Measurements from ENCODE around the gene PKNOX2.

PKNOX2 gene

DNA sequence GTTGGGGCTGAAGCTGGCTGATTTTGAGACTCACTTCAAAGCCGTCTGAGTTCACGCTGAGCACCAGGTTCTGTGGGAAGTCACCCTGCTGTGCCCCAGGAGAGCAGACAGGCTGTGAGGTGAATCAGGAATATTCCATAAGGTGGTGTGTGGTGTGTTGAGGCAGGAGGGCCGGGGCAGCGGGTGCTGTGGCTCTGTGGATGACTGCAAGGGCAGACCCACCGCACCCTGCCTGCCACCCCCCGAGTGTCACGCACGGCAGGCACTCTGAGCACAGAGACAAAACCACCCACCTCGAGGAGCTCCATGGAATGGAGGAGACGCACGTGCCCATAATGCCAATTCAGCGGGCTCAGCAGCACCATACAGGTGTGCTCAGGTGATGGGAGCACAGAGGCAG lies 147.8 kb downstream of the PKNOX2 start:
- Histone ChIP-seq H3K9me3 (ENCODE audit: low read length) (no peaks in the 10 kb centered on the region), H3K27me3 (ENCODE audit: control insufficient read depth in 1 of 2, insufficient read depth in 2 of 2, low read length in 2 of 2) (no peaks in the 10 kb centered on the region), H3K27ac (ENCODE audit: low read depth, low read length) (no peak overlapping the region), H3K36me3 (ENCODE audit: insufficient read depth, low read length) (no peaks in the 10 kb centered on the region), H3K4me1 (ENCODE audit: insufficient read depth, low read length) (peaks cover 18% of the 10 kb centered on the region), H3K4me3 (ENCODE audit: low read depth in 1 of 2, low read length in 2 of 2) (no peak overlapping the region), H3K9ac (ENCODE audit: low read length) (no peak overlapping the region)

DNA sequence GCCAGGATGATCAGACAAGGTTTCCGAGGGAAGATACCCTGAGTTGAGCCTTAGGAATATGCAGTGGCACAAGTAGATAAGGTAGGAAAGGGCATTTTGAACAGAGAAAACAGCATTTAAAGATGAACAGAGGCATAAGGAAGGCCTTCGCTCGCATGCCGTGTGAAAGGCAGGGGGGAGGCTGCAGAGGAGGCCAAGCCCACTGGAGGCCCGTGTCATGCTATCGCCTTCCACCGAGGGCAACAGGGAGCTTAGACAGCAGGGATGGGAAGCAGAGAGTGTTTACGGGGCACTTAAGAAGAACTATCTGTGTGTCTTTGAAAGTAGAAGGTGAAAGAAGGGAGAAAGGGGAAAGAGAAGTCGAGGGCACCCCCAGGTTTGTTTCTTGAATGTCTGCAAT lies 148.3 kb downstream of the PKNOX2 start:
- Histone ChIP-seq H3K4me3 (ENCODE audit: low read depth in 1 of 2, low read length in 2 of 2) (no peak overlapping the region), H3K4me1 (ENCODE audit: insufficient read depth, low read length) (peaks cover 18% of the 10 kb centered on the region), H3K9me3 (ENCODE audit: low read length) (no peaks in the 10 kb centered on the region), H3K27ac (ENCODE audit: low read depth, low read length) (no peak overlapping the region), H3K27me3 (ENCODE audit: control insufficient read depth in 1 of 2, insufficient read depth in 2 of 2, low read length in 2 of 2) (no peaks in the 10 kb centered on the region), H3K9ac (ENCODE audit: low read length) (no peak overlapping the region), H3K36me3 (ENCODE audit: insufficient read depth, low read length) (no peaks in the 10 kb centered on the region)

DNA sequence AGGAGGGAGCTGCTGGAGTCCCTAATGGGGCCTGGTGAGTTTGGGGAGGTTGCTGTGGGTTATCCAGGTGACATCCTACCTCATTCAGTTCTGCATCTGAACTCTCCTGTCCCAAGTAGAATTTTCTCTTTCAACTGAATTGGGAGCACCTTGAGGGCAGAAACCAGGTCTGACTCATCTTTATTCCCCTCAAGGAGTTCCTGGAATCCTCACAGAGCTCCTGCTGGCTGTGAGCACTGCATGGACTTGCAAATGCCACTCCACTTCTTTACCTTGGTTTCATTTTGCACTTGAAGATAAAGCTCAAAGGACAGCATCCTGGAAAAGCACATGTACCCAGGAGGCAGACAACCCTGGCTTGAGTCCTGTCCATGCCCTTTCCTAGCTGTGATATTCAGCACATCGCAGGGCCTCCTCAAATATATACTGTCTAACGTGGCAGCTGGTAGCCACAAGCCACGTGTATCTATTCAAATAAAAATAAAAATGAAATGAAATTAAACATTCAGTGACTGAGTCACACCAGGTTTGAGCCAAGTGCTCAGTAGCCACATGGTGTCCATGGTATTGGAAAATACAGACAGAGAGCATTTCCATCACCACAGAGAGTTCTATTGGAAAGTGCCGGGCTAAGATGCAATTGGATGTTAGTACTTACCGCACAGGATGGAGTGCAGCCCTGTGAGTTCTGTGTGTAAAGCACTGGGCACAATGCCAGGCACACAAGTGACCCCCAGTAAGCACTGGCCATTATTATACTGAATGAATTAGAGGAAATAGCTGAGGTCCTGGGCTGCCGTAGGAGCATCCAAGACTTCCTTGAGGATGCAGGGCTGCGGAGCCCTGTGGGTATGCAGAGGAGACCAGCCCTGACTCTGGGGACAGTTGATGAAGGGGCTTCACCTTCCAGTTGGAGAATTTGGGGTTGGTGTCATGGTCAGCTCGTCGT lies 149.0 kb downstream of the PKNOX2 start:
- Histone ChIP-seq H3K27ac (ENCODE audit: low read depth, low read length) (no peak overlapping the region), H3K9me3 (ENCODE audit: low read length) (no peaks in the 10 kb centered on the region), H3K4me1 (ENCODE audit: insufficient read depth, low read length) (peaks cover 18% of the 10 kb centered on the region), H3K27me3 (ENCODE audit: control insufficient read depth in 1 of 2, insufficient read depth in 2 of 2, low read length in 2 of 2) (no peaks in the 10 kb centered on the region), H3K36me3 (ENCODE audit: insufficient read depth, low read length) (no peaks in the 10 kb centered on the region), H3K4me3 (ENCODE audit: low read depth in 1 of 2, low read length in 2 of 2) (no peak overlapping the region), H3K9ac (ENCODE audit: low read length) (no peak overlapping the region)

DNA sequence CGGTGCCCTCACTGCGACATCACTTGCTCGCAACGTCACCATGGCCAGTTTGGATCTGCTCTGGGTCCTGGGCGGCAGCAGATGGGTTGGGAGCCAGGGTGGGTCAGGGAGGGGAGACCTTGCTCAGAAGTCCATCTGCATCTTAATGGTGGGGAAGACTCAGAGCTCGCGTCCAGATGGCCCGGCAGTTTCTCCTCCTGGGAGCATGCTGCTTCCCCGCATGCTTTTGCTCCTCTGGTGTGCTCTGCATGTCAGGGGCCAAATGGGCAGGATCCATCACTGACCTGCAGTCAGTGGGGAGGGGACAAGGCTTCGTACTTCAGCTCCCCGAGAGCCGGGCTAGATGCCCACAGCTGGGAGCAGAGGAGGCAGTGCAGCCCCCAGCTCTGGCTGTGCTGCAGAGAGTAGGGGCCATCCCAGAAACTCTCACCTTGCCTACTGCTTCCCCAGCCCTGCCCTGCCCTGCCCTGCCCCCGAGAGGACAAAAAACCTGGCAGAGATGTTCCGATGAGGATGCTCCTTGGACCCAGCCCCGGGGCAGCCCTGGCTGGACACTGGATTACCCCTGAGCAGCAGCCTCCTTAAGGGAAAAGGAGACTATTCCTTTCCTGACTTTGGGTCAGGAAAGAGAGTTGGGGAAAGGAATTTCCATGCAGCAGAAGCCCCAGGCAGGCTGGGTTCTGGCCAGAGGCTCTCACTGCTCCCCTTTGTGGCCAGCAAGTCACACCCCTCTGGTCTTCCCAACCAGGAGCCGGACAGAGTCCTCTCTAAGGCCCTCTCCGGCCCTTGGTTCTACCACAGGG lies 149.9 kb downstream of the PKNOX2 start:
- H3K36me3 ChIP-seq (ENCODE audit: insufficient read depth, low read length) = no peaks in the 10 kb centered on the region
- no peak overlapping the region for H3K4me3 ChIP-seq (ENCODE audit: low read depth in 1 of 2, low read length in 2 of 2)
- H3K9ac ChIP-seq (ENCODE audit: low read length) = no peak overlapping the region
- H3K27ac ChIP-seq (ENCODE audit: low read depth, low read length) = no peak overlapping the region
- H3K27me3 ChIP-seq (ENCODE audit: control insufficient read depth in 1 of 2, insufficient read depth in 2 of 2, low read length in 2 of 2) = no peaks in the 10 kb centered on the region
- H3K9me3 ChIP-seq (ENCODE audit: low read length) = no peaks in the 10 kb centered on the region
- peaks cover 18% of the 10 kb centered on the region for H3K4me1 ChIP-seq (ENCODE audit: insufficient read depth, low read length)

DNA sequence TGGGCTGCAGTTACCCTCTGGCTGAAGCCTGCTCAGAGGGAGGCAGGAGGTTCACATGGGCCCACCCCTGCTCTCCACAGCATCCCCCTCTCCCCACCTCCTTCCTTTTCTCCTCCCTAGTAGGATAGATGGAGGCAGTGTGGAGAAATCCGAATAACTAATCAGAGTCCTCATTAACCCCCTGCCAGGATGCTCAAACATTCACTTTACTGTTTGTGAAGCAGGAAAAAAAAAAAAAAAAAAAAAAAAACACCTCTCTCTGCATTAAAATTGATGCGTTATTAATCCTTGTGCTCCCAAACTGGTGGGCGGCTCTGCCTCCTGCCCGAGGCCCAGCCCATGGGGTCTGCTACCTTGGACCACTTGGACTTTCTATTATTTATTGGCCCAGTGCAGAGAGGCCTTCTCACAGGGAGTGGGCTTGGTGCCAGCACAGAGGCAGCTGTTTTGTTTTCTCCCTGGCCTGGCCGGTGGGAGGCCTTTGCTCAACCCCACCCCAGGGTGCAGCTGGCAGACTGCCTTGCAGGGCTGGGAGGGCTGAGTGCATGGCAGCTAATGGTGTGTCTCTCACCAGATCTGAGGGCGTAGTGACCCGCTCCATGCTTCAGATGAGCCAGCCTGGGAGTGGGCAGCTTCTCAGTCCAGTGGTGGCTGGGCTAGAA lies 150.7 kb downstream of the PKNOX2 start:
- Histone ChIP-seq H3K9me3 (ENCODE audit: low read length) (no peaks in the 10 kb centered on the region), H3K4me3 (ENCODE audit: low read depth in 1 of 2, low read length in 2 of 2) (no peak overlapping the region), H3K9ac (ENCODE audit: low read length) (no peak overlapping the region), H3K4me1 (ENCODE audit: insufficient read depth, low read length) (peaks cover 18% of the 10 kb centered on the region), H3K27ac (ENCODE audit: low read depth, low read length) (no peak overlapping the region), H3K36me3 (ENCODE audit: insufficient read depth, low read length) (no peaks in the 10 kb centered on the region), H3K27me3 (ENCODE audit: control insufficient read depth in 1 of 2, insufficient read depth in 2 of 2, low read length in 2 of 2) (no peaks in the 10 kb centered on the region)

DNA sequence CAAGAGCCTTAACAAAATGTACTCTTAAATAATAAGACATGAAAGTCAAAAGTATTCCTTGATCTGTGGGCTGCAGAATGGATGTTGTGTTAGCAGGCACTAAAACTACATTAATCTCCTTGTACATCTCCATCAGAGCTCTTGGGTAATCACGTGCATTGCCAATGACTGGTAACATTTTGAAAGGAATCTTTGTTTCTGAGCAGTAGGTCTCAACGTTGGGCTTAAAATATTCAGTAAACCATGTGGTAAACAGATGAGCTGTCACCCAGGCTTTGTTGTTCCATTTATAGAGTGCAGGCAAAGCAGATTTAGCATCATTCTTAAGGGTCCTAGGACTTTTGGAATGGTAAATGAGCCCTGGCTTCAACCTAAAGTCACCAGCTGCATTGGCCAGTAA lies 152.9 kb downstream of the PKNOX2 start:
- Histone ChIP-seq H3K9ac (ENCODE audit: low read length) (no peak overlapping the region), H3K4me1 (ENCODE audit: insufficient read depth, low read length) (peaks cover 18% of the 10 kb centered on the region), H3K27ac (ENCODE audit: low read depth, low read length) (no peak overlapping the region), H3K27me3 (ENCODE audit: control insufficient read depth in 1 of 2, insufficient read depth in 2 of 2, low read length in 2 of 2) (no peaks in the 10 kb centered on the region), H3K4me3 (ENCODE audit: low read depth in 1 of 2, low read length in 2 of 2) (no peak overlapping the region), H3K9me3 (ENCODE audit: low read length) (no peaks in the 10 kb centered on the region), H3K36me3 (ENCODE audit: insufficient read depth, low read length) (no peaks in the 10 kb centered on the region)

DNA sequence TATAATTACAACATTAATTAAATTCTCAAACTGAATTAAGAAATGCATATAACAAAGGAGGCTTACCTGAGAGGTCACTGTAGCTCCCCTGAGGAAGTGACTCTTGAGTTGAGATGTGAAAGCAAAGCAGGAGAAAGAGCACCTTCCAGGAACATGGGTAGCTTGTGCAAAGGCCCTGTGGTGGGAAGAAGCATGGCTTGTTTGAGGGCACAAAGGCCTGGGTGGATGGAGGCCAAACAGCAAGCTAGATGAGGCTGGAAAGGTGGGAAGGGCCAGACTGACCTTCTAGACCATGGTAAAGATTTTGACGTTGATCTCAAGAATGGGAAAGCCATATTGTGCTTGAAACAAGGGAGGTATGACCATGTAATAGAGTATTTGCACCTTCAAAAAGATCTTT lies 155.1 kb downstream of the PKNOX2 start:
- H3K9me3 ChIP-seq (ENCODE audit: low read length) = no peaks in the 10 kb centered on the region
- H3K36me3 ChIP-seq (ENCODE audit: insufficient read depth, low read length) = no peaks in the 10 kb centered on the region
- H3K4me1 ChIP-seq (ENCODE audit: insufficient read depth, low read length) = peaks cover 14% of the 10 kb centered on the region
- no peak overlapping the region for H3K4me3 ChIP-seq (ENCODE audit: low read depth in 1 of 2, low read length in 2 of 2)
- no peak overlapping the region for H3K27ac ChIP-seq (ENCODE audit: low read depth, low read length)
- H3K9ac ChIP-seq (ENCODE audit: low read length) = no peak overlapping the region
- H3K27me3 ChIP-seq (ENCODE audit: control insufficient read depth in 1 of 2, insufficient read depth in 2 of 2, low read length in 2 of 2) = no peaks in the 10 kb centered on the region

DNA sequence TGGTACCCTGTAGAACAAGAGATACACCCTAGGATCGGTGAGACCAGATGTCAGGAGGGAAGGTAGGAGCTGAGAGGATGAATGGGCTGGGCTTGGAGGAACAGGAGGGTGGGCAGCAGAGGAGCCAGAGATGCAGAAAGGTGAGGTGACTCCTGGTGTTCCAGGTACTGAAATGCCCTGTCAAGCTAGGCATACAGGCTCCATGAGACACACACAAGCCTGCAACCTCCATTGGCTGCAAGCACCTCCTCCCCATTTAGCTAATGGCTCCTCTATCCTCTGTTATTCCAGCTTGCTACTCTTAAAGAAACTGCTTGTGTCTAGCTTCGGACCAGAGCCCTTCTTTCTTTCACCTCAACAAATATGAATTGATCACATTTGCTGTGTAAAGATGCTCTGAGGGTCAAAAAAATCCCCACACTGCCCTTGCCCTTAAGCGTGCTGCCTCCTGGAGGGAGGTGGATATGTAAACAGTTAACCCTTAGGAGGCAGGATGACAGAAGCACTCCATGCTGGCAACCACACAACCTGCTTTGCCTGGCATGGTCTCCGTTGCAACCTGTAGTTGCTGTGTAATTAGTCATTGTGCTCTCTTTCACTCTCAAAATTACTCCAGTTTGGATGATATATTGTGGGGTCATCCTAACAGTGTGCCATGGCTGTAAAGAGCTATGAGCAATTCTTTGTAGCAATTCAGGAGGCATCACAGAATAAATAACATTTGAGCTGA lies 156.0 kb downstream of the PKNOX2 start:
- Histone ChIP-seq H3K9ac (ENCODE audit: low read length) (no peak overlapping the region), H3K4me3 (ENCODE audit: low read depth in 1 of 2, low read length in 2 of 2) (no peak overlapping the region), H3K27ac (ENCODE audit: low read depth, low read length) (no peak overlapping the region), H3K27me3 (ENCODE audit: control insufficient read depth in 1 of 2, insufficient read depth in 2 of 2, low read length in 2 of 2) (no peaks in the 10 kb centered on the region), H3K4me1 (ENCODE audit: insufficient read depth, low read length) (peaks cover 6% of the 10 kb centered on the region), H3K9me3 (ENCODE audit: low read length) (no peaks in the 10 kb centered on the region), H3K36me3 (ENCODE audit: insufficient read depth, low read length) (no peaks in the 10 kb centered on the region)

DNA sequence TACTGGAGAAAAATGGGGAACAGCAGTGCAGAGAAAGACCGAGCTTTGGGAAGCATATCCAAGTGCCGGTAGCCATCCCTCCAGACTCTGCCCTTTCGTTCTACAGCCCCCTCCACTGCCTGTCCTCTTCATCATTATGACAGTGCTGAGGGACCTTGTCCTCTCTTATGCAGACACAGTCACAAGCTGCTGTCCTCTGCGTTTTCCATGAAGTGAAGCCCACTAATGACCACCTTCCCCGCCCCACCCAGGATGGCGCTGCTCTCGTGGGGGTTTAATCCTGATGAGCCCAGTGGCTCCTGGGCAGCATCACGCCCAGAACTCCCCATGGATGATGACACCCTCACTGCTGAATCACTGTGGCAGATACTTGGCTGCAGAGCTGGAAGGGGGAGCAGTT lies 157.7 kb downstream of the PKNOX2 start:
- Histone ChIP-seq H3K9ac (ENCODE audit: low read length) (no peak overlapping the region), H3K27me3 (ENCODE audit: control insufficient read depth in 1 of 2, insufficient read depth in 2 of 2, low read length in 2 of 2) (no peaks in the 10 kb centered on the region), H3K4me1 (ENCODE audit: insufficient read depth, low read length) (no peaks in the 10 kb centered on the region), H3K9me3 (ENCODE audit: low read length) (no peaks in the 10 kb centered on the region), H3K36me3 (ENCODE audit: insufficient read depth, low read length) (no peaks in the 10 kb centered on the region), H3K4me3 (ENCODE audit: low read depth in 1 of 2, low read length in 2 of 2) (no peak overlapping the region), H3K27ac (ENCODE audit: low read depth, low read length) (no peak overlapping the region)

DNA sequence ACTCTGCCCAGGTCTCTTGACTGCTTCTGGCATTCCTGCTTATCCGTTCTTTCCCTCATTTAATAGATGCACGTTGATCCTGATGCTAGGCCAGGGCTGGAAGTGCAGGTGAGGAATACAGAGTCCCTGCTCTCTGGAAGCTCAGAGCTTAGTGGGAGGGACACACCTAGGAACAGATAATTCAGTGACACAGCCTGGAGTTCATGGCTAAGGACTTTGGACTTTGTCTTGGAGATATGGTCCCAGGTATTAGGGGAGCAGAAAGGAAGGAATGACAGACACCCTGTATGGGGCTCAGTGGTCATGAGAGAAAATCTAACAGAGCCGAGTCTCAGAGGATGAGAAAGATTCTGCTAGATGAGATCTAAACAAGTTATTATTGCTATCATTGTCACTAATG lies 160.6 kb downstream of the PKNOX2 start:
- no peaks in the 10 kb centered on the region for H3K27me3 ChIP-seq (ENCODE audit: control insufficient read depth in 1 of 2, insufficient read depth in 2 of 2, low read length in 2 of 2)
- H3K4me1 ChIP-seq (ENCODE audit: insufficient read depth, low read length) = no peaks in the 10 kb centered on the region
- no peak overlapping the region for H3K4me3 ChIP-seq (ENCODE audit: low read depth in 1 of 2, low read length in 2 of 2)
- H3K9ac ChIP-seq (ENCODE audit: low read length) = no peak overlapping the region
- H3K36me3 ChIP-seq (ENCODE audit: insufficient read depth, low read length) = no peaks in the 10 kb centered on the region
- no peaks in the 10 kb centered on the region for H3K9me3 ChIP-seq (ENCODE audit: low read length)
- no peak overlapping the region for H3K27ac ChIP-seq (ENCODE audit: low read depth, low read length)

DNA sequence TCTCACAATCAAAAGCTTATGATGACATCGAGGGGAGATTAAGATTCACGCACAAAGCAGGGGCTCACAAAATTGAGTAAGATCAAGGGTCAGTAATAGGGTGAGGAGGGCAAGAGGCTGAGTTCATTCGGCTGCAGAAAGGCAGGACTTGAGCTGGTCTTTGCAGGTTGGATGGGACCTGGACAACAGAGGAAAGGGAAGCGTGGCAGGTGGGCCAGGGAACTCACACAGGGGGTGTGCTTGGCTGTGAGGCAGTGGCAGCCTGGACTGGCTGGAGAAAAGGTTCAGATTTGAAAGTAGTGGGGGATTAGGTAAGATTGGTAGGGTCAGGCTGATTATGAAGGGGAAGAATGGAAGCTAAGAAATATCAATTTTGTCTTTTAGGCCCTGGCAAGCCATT lies 161.6 kb downstream of the PKNOX2 start:
- Histone ChIP-seq H3K9ac (ENCODE audit: low read length) (no peak overlapping the region), H3K27ac (ENCODE audit: low read depth, low read length) (no peak overlapping the region), H3K36me3 (ENCODE audit: insufficient read depth, low read length) (no peaks in the 10 kb centered on the region), H3K27me3 (ENCODE audit: control insufficient read depth in 1 of 2, insufficient read depth in 2 of 2, low read length in 2 of 2) (no peaks in the 10 kb centered on the region), H3K4me3 (ENCODE audit: low read depth in 1 of 2, low read length in 2 of 2) (no peak overlapping the region), H3K9me3 (ENCODE audit: low read length) (no peaks in the 10 kb centered on the region), H3K4me1 (ENCODE audit: insufficient read depth, low read length) (no peaks in the 10 kb centered on the region)

All from muscle layer of colon (tissue), 2 donors.